Measurements from ENCODE around the gene CLDN16. TPM values are rescaled to one million over a fixed set of nuclear protein-coding genes. Genes with fewer than 3 reads are reported as not detected.

The CLDN16 gene
- total and polyA plus RNA-seq, 9 of the 15 experiments (the other 6 are each of a cell fraction or from before 2014, with no cell fraction given), result 0.04 to 0.11 (median 0.04) TPM; not detected in 6

- TF ChIP-seq ZBTB40 (IDR thresholded peaks at IDR 0.05) (no peak), ZBTB40 (CRISPR knock-in tag; IDR thresholded peaks at IDR 0.05) (no peak), POLR2H (tag; IDR thresholded peaks at IDR 0.05; ENCODE audit: low read depth) (no peak), ETS2 (tag; IDR thresholded peaks at IDR 0.05; ENCODE audit: borderline replicate concordance, poor library complexity, severe bottlenecking) (no peak), ZC3H11A (IDR thresholded peaks at IDR 0.05; ENCODE audit: low read depth, low read length) (no peak), HNRNPL (IDR thresholded peaks at IDR 0.05; ENCODE audit: low read depth, low read length) (no peak), TCF7 (IDR thresholded peaks at IDR 0.05; ENCODE audit: borderline replicate concordance) (no peak)
- TF ChIP-seq, protein P1, sequence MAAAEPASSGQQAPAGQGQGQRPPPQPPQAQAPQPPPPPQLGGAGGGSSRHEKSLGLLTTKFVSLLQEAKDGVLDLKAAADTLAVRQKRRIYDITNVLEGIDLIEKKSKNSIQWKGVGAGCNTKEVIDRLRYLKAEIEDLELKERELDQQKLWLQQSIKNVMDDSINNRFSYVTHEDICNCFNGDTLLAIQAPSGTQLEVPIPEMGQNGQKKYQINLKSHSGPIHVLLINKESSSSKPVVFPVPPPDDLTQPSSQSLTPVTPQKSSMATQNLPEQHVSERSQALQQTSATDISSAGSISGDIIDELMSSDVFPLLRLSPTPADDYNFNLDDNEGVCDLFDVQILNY (CRISPR knock-in tag; IDR thresholded peaks at IDR 0.05), result no peak
Observed at GRCh38 chr3:190455828-190456227, 67.9 kb downstream of the CLDN16 start (continued).
